Globus pallidus (tissue), 1 donor: Measurements from ENCODE around the gene AGFG2.

ENCODE experiments used
- DNase-seq: peaks from one replicate; pipeline ENCODE4 v3.0.0-alpha.2; 2015; ENCODE audit warnings: low spot score

AGFG2 gene

GRCh38 chr7:100612730-100613390 lies 73.9 kb downstream of the AGFG2 start:
- no peak for DNase-seq

- no peak for DNase-seq
Observed at GRCh38 chr7:100613412-100614175, 74.6 kb downstream of the AGFG2 start.

- DNase-seq = no peak
Observed at GRCh38 chr7:100614308-100614861, 75.4 kb downstream of the AGFG2 start.
